NK-92 (cell line): Measurements from ENCODE around the gene EDEM2.
A peak's percentile ranks its signal among the peaks of the same experiment; 100 is the strongest.
"Not testable (repeated sequence)": the region's sequence is repeated elsewhere in the genome, so short reads cannot be mapped to it uniquely, and the experiment has no call there.

Experiments used
- DNase-seq: peaks from one replicate; lab custom pipeline; 2025; ENCODE audit not compliant: unreplicated experiment; lab: John Stamatoyannopoulos, UW

The EDEM2 gene, protein sequence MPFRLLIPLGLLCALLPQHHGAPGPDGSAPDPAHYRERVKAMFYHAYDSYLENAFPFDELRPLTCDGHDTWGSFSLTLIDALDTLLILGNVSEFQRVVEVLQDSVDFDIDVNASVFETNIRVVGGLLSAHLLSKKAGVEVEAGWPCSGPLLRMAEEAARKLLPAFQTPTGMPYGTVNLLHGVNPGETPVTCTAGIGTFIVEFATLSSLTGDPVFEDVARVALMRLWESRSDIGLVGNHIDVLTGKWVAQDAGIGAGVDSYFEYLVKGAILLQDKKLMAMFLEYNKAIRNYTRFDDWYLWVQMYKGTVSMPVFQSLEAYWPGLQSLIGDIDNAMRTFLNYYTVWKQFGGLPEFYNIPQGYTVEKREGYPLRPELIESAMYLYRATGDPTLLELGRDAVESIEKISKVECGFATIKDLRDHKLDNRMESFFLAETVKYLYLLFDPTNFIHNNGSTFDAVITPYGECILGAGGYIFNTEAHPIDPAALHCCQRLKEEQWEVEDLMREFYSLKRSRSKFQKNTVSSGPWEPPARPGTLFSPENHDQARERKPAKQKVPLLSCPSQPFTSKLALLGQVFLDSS

DNA sequence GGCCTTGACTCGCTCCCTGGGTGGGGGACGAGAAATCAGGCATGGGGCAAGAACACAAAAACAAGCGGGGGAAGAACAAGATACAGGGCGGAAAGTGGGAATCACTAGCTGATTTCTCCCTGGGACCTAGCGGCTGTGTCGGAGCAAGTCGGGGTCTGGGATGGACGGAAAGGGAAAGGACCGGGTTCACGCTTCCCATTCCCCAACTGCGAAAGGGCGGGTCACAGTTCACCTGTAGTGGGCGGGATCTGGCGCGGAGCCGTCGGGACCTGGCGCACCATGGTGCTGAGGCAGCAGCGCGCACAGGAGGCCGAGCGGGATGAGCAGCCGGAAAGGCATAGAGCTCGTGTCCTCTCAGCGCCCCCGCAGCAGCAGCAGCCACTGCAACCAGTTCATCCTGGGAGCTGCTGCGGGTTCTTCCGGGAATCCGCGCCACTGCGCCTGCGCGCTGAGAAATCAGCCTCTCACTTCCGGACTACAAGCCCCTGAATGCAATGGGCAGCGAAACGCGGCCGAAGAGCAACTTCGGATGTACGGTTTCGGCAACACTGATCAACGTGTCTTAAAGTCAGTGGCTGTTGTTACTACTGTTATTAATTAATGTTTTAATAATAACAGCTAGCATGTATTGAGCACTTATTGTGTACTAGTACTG is at the start of gene EDEM2:
EDEM2 (minus strand) TSS at position 417 of the 655 bp plus-strand sequence; CDS start at position 339, 78 bp downstream.
- DNase-seq = peak; percentile 82

DNA sequence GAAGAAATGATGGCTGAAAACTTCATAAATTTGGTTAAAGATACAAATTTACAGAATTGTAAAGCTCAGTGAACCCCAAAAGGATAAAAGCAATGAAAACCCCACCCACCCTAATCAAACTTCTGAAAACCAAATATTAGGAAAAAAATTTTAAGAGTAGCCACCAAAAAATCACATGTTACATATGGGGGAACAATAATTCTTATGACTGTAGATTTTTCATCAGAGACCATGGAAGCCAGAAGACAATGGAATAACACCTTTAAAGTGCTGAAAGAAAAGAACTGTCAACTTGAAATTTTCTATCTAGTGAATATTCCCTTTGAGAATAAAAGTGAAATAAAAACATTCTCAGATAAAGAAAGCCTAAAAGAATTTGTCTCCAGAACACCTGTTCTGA is 49.2 kb upstream of the EDEM2 start:
- no peak for DNase-seq

DNA sequence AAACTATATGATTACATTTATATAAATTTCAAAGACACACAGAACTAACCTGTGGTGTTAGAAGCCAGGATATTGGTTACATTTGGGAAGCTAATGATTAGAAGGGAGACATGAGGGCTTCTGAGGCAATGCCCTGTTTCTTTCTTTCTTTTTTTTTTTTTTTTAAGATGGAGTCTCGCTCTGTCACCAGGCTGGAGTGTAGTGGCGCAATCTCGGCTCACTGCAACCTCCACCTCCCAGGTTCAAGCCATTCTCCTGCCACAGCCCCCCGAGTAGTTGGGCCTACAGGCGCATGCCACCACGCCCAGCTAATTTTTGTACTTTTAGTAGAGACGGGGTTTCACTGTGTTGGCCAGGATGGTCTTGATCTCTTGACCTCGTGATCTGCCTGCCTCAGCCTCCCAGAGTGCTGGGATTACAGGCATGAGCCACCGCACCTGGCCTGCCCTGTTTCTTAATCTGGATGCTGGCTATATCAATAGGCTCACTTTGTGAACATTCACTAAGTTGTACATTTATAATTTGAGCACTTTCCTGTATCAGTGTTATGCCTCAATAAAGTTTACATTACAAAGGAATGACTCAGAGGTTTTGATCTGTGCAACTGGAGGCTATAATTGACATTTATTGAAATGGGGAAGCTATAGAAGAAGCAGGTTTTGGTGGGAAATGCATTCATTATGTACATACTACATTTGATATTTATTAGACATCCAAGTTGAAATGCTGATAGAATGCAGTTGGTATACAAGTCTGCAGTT is 46.1 kb upstream of the EDEM2 start:
- not testable (repeated sequence) for DNase-seq

DNA sequence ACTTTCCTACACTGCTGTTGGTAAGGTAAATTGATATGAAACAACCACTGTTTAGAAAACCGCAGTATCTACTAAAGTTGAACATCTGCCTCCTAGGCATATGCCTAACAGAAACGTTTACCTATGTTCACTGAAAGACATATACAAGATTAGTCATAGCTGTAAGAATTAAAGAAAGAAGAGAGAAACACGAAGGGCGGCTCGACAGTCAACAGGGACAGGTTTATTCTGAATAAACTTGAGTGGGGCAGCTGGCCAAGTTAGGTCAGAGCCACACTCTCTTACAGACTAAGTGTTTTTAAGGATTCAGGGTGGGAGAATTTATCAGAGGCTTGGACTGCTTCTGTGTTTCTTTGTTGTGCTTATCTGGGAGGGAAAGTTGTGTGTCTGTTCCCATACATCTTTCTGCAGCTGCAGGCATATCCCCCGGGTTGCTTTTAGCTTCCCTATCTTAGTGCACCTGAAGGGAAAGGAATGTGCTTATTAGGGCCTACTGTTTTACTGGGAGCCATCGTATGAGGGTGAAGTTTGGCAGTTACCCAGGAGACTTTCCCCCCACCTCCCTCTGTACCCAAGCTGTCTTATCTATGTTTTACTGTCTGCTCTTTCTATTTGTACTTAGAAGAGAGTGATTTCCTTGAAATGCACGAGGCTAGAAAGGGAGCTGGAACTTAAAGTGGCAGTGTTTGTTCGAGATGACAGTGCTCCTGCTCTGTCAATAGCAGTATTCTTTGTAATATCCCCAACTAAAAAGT is 45.2 kb upstream of the EDEM2 start:
- no peak for DNase-seq

DNA sequence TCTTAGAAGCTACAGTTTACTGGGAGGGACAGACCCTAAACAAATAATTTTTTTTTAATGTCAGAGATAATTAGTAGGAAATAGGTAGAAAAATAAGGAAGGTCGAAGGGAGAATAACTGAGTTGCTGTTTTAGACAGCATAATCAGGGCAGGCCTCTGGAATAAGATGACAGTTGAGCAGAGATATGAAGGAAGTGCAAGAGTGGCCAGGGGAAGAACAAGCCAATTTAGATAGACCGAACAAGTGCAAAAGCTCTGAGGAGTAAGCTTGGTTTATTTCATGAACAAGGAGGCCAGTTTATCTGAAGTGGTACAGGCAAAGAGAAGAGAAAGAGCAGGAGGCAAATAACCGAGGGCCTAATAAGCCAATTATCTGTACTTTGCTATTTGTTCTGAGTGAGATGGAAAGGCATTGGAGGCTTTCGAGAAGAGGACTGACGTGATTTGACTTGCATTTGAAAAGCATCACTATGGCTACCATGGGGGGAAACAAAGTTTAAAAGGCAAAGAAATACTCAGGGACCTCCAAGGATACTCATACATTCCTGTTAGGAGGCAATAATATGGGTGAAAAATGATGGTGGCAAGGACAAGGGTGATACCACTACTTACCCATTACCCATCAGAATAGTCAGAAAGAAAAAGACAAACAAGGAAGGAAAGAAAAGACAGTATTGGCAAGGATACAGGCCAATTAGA is 44.4 kb upstream of the EDEM2 start:
- no peak for DNase-seq

DNA sequence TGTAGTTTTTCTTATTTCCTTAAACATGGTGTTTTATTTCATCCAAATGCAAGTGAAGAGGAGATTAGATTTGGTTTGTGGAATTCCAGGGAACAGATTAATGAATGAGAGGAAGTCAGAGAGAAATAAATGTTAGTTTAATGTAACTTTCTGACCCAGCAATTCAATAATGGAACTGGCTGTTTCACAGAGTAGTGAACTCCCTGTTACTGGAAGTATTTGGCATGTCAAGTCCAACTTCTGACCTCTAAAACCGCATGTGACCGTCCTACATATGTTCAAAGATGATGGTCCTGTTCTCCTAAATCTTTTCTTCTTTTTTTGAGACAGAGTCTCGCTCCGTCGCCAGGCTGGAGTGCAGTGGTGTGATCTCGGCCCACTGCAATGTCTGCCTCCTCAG is 43.4 kb upstream of the EDEM2 start:
- no peak for DNase-seq

DNA sequence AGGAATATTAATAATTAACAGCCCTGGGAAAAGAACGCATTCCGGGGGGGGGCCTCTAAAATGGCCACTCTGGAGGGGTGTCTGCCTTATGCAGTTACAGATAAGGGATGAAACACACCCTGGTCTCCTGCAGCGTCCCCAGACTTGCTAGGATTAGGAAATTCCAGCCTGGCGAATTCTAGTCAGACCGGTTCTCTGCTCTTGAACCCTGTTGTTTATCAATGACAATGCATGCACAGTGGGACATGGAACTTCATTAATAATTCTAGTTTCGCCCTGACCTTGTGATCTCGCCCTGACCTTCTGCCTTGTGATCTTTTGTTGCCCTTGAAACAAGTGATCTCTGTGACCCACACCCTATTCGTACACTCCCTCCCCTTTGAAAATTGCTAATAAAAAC is 42.1 kb upstream of the EDEM2 start:
- DNase-seq = not testable (repeated sequence)

DNA sequence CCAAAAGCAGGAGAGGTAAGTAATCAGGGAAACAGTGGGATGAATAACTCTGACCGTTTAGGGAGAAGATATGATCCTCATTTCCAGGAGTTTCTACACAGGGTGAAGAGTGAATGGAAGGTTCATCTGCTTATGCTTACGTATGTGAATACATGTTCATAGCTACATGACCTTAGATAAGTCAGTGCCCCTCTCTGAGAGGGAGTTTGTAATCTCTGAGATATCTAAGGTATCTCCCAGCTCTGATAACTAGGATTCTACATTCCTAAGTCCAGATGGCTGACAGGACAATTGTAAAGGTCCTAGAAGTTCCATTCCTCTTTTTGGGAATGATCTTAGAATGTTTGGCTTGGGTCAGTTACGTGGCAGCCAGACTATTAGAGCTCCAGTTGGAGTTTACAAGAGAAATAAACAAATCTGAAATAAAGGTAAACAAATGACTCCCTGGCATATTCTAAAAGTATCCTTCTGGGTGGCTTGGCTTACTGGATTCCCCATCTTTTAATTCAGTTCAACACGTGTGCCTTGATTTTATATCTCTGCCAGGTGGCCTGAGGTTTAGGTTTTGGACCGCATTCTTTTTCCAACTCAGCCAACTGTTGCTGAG is 40.6 kb upstream of the EDEM2 start:
- DNase-seq = no peak

DNA sequence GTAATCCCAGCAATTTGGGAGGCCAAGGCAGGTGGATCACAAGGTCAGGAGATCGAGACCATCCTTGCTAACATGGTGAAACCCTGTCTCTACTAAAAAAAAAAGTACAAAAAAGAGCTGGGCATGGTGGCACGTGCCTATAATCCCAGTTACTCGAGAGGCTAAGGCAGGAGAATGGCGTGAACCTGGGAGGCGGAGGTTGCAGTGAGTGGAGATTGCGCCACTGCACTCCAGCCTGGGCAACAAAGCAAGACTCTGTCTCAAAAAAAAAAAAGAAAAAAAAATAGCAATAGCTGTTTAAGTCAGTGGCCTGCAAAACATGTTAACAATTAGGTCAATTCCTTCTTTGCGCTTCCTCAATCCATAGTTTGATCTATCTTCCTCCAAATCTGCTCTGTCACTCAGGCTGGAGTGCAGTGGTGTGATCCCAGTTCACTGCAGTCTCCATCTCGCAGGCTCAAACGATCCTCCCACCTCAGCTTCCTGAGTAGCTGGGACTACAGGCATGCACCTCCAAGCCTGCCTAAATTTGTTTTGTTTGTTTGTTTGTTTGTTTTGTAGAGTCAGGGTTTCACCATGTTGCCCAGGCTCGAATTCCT is 39.7 kb upstream of the EDEM2 start:
- not testable (repeated sequence) for DNase-seq

DNA sequence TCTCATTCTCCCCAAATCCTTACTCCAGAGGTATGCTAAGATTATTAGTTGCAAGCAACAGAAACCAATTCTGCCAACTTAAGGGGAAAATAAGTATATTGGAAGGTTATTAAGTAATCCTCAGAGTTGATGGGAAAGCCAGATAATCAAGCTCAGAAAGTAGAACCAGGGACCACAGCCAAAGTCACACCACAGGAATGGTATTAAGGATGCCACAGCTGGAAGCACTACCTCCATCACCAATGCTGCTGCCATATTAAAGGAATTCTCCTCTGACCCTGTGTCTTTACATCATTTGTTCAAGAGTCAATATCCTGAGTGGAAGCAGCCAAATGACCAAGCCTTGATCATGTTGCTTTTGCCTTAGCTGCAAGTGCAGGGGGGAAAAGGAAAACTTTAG is 34.6 kb upstream of the EDEM2 start:
- no peak for DNase-seq

DNA sequence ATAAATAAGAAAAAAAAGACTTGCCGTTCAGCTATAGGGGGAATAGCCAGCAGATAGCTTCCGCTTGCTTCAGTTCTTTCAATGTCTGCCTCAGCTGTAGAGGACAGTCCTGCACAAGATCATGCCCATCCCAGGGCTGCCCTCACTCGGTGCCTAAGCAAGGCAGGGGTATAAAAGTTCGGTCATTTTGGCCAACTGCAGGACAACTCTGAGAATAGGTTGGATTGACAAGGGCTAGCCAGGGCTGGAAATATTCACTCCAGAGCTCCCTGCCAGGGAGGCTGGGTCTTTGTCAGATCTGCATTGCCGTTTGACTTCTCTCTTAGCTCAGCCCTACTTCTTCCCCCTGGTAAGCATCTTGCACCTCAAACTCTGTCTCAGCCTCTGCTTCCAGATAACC is 33.1 kb upstream of the EDEM2 start:
- no peak for DNase-seq

DNA sequence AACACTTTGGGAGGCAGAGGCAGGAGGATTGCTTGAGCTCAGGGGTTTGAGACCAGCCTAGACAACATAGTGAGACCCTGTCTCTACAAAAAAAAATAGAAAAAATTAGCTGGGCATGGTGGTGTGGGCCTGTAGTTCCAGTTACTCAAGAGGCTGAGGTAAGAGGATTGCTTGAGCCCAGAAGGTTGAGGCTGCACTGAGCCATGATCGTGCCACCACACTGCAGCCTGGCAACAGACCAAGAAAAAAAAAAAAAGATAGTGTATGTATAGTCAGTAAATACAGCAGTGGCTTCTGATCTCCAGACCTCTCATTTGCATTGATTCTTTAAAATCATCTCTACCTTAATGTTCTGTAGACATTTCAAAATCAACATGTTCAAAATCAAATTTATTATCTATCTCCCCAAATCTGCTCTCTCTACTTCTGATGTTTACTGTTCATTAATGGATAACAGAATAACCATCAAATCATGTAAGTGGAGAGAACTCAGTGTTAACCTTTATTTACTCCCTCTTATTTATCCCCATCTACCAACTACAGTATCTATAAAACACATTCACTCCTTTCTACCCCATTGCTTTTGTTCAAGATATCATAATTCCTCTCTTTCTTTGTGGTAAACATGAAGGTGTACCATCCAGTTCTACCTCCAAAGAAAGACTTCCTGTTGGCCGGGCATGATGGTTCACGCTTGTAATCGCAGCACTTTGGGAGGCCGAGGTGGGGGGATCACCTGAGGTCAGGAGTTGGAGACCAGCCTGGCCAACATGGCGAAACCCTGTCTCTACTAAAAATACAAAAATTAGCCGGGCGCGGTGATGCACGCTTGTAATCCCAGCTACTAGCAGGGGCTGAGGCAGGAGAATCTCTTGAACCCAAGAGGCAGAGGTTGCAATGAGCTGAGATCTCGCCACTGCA is 32.4 kb upstream of the EDEM2 start:
- DNase-seq = no peak

DNA sequence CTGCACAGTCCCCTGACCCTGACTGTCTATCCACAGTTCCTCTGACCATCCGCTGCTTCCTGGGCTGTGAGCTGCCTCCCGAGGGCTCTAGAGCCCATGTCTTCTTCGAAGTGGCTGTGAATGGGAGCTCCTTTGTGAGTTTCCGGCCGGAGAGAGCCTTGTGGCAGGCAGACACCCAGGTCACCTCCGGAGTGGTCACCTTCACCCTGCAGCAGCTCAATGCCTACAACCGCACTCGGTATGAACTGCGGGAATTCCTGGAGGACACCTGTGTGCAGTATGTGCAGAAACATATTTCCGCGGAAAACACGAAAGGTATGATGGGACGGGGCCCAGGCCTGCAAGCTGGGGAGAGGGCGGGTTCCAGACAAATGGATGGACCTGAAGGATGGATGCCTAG is 29.0 kb upstream of the EDEM2 start:
- DNase-seq = no peak

DNA sequence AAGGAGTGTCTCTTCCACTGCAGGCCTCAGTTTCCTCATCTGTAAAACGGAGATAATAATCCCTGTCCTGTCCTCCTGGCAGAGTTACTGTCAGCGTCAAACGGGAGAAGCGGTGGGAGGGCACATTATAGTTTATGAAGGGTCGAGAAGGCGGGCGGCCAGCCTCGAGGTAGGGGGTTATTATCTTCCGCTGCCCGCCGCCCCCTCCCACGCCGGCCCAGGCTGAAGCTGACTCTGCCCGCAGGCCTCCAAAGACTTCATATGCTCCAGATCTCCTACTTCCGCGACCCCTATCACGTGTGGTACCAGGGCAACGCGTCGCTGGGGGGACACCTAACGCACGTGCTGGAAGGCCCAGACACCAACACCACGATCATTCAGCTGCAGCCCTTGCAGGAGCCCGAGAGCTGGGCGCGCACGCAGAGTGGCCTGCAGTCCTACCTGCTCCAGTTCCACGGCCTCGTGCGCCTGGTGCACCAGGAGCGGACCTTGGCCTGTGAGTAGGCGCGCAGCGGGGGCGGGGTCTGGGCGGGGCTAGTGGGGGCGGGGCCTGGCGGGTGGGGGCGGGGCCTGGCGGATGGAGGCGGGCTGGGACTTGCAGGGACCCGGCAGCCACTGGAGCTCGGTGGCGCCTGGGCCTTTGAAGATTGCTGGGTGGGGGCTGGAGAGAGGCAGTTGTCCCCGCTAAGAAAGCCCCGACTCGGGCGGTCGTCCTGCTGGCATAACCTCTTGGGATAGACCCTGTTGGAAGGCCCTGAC is 27.5 kb upstream of the EDEM2 start:
- DNase-seq = no peak

DNA sequence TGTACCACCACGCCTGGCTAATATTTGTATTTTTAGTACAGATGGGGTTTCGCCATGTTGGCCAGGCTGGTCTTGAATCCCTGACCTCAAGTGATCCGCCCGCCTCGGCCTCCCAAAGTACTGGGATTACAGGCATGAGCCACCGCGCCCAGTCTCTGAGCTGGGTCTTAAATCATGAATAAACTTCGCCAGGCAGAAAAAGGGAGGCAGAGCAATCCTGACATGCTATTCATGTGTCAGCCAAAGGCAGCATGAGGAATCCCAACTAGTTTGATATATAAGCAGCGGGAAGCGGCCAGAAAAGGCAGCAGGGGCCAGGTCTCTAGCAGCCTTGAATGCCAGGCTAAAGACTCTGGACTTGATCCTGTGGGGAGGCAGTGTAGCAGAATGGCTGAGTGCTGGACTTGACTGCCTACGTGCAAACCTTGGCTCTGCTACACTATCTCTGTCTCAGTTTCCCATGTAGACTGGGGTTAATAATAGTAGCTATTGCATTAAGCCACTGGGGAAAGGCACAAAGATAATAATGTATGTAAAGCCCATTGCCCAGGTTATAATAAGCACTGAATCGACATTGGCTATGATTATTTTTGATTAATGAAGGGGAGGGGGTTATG is 26.5 kb upstream of the EDEM2 start:
- DNase-seq = no peak

DNA sequence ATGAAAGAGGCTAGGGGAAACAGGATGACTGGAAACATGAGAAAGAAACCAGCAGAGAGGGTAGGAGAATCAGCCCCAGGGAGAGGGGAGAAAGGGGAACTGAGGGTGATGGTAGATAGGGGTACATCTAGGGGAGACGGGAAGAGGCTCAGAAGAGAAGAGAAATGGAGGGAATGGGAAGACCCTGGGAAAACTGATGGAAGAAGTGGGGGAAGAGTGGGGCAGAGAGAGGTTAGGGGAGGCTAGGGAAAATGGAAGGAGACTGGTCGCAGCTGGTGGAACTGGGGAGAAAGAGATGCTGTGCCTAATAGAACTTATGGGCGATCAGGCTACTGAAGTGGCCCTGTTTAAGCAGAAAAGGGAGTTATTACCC is 25.3 kb upstream of the EDEM2 start:
- no peak for DNase-seq

DNA sequence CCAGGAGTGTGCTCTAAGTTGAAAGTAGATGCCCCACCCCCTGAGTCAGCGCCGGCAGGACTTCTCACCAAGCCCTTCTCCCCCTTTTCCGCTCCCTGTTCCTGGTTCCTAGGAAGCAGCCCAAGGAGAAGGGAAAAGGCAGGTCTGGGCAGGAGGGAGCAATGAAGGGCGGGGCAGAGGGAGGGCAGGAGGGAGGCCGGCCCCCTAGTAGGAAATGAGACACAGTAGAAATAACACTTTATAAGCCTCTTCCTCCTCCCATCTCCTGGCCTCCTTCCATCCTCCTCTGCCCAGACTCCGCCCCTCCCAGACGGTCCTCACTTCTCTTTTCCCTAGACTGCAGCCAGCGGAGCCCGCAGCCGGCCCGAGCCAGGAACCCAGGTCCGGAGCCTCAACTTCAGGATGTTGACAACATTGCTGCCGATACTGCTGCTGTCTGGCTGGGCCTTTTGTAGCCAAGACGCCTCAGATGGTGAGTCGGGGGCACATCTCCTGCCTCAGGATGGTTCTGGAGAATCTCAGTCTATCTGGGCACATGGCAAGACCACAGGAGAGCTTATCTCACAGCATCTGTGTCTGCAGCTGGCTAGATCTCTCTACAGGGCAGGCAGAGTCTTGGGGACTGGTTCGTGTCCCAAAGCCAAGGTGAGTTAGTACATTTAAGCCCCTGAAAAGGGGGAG is 24.8 kb upstream of the EDEM2 start, which contains the start of gene PROCR:
PROCR (plus strand) TSS at position 320 of the 681 bp plus-strand sequence; CDS start at position 403, 83 bp downstream.
- no peak for DNase-seq
